Inflammatory macrophage treated with lipopolysaccharide for 1 hour (primary cell): ENCODE measurements around the gene CLIC1.

Experiments
- DNase-seq, 2 donors: peaks; one replicate each; pipeline ENCODE4 v3.0.0-alpha.2; 2020 to 2022

The CLIC1 gene

GRCh38 chr6:31737991-31738979, 2.0 kb upstream of the CLIC1 start:
- peak; percentile 88 to 91 for DNase-seq

- peak; percentile 21 to 49 for DNase-seq
These were observed 1.1 kb upstream of the CLIC1 start for GRCh38 chr6:31737315-31737990.

- no peak for DNase-seq
These were observed 511 bp upstream of the CLIC1 start for GRCh38 chr6:31736768-31737314.

GRCh38 chr6:31734821-31735406, 1.4 kb downstream of the CLIC1 start:
- peak; percentile 75 to 76 for DNase-seq

- no peak for DNase-seq
These were observed 2.0 kb downstream of the CLIC1 start for GRCh38 chr6:31734247-31734820.

- DNase-seq = no peak
These were observed 2.6 kb downstream of the CLIC1 start for GRCh38 chr6:31733734-31734133.

- no peak for DNase-seq
These were observed 4.3 kb downstream of the CLIC1 start for GRCh38 chr6:31732029-31732428.

GRCh38 chr6:31730631-31731086, 5.7 kb downstream of the CLIC1 start:
- DNase-seq = no peak

- peak; percentile 62 to 77 for DNase-seq
These were observed 6.2 kb downstream of the CLIC1 start for GRCh38 chr6:31729979-31730630.

- peak; percentile 83 to 89 for DNase-seq
These were observed 6.8 kb downstream of the CLIC1 start for GRCh38 chr6:31729515-31729978.

GRCh38 chr6:31728767-31729514, 7.4 kb downstream of the CLIC1 start, which contains the start of gene DDAH2:
Gene DDAH2, minus strand, starts transcription at chr6:31729299. Its CDS starts 138 bp downstream, at chr6:31729161.
- no peak for DNase-seq

GRCh38 chr6:31727717-31728671, 8.3 kb downstream of the CLIC1 start:
- no peak for DNase-seq

- peak; percentile 78 to 85 for DNase-seq
These were observed 9.2 kb downstream of the CLIC1 start for GRCh38 chr6:31727034-31727716.

- peak; percentile 84 to 96 for DNase-seq
These were observed 10.6 kb downstream of the CLIC1 start for GRCh38 chr6:31725502-31726350.

GRCh38 chr6:31723980-31724691, 12.2 kb downstream of the CLIC1 start:
- no peak for DNase-seq

- no peak for DNase-seq
These were observed 12.9 kb downstream of the CLIC1 start, which contains the start of gene MPIG6B for GRCh38 chr6:31723245-31723979. Gene MPIG6B, plus strand, starts transcription at chr6:31723373. Its CDS starts 11 bp downstream, at chr6:31723384.

GRCh38 chr6:31722173-31722572, 14.2 kb downstream of the CLIC1 start:
- DNase-seq = no peak
